K562 (cell line): Measurements from ENCODE around the gene OSGEP. TPM values are rescaled to one million over a fixed set of nuclear protein-coding genes. Genes with fewer than 3 reads are reported as not detected.

Experiments used
- BACH1 ChIP-seq: fragments of 200-800 bp; sonication (Bioruptor generic); IDR thresholded peaks from 2 replicates; pipeline ENCODE4 v1.6.1; 2016; ENCODE audit warnings: missing genetic modification characterization, missing compliant biosample characterization
- BRD9 ChIP-seq: fragments of 450-650 bp; IDR thresholded peaks from 2 replicates; pipeline ENCODE4 v1.6.1; 2018; ENCODE audit warnings: low read depth; ENCODE audit not compliant: partially characterized antibody
- CEBPB ChIP-seq: fragments of 450-650 bp; IDR thresholded peaks from 2 replicates; pipeline ENCODE4 v1.6.1; 2016; ENCODE audit warnings: missing genetic modification characterization, missing compliant biosample characterization
- CXXC5 ChIP-seq: fragments of 250-450 bp; sonication (Bioruptor Pico); IDR thresholded peaks from 2 replicates; pipeline ENCODE4 v1.8.0; 2022; ENCODE audit warnings: inconsistent platforms, mild to moderate bottlenecking, moderate library complexity
- EWSR1 ChIP-seq: fragments of 450-650 bp; IDR thresholded peaks from 2 replicates; pipeline ENCODE4 v1.6.1; 2018; ENCODE audit warnings: borderline replicate concordance, mild to moderate bottlenecking, low read depth, moderate library complexity; ENCODE audit not compliant: partially characterized antibody
- GABPA ChIP-seq: fragments of 200-800 bp; sonication (Bioruptor generic); conservative IDR thresholded peaks from 2 replicates; pipeline ENCODE4 v1.6.1; 2016; ENCODE audit warnings: low read depth, missing genetic modification characterization, missing compliant biosample characterization
- HMG20A ChIP-seq: fragments of 450-650 bp; formaldehyde crosslinking; conservative IDR thresholded peaks from 2 replicates; pipeline ENCODE4 v1.4.0; 2020; ENCODE audit warnings: mild to moderate bottlenecking, mixed read lengths
- NBN ChIP-seq: fragments of 450-650 bp; IDR thresholded peaks from 2 replicates; pipeline ENCODE4 v1.6.1; 2016; ENCODE audit warnings: low read depth, mild to moderate bottlenecking
- NR2C1 ChIP-seq, 2 experiments: fragments of 450-650 bp; IDR thresholded peaks; 2 replicates each; pipeline ENCODE4 v1.6.1; 2017; ENCODE audit warnings: mild to moderate bottlenecking in 2 of 2, antibody characterized with exemption in 1 of 2, inconsistent platforms in 1 of 2, missing compliant biosample characterization in 1 of 2, missing genetic modification characterization in 1 of 2
- RBM34 ChIP-seq: fragments of 200-400 bp; formaldehyde crosslinking; IDR thresholded peaks from 2 replicates; pipeline ENCODE4 v1.6.1; 2018; ENCODE audit warnings: low read length, borderline replicate concordance; ENCODE audit not compliant: insufficient read depth
- RCOR1 ChIP-seq, 2 experiments: IDR thresholded peaks; 2 replicates each; pipeline ENCODE4 v1.6.1; 2012; ENCODE audit warnings: low read depth in 2 of 2, low read length in 2 of 2, borderline replicate concordance in 1 of 2, improper control_type of control experiment in 1 of 2
- SMARCA4 ChIP-seq: fragments of 450-650 bp; IDR thresholded peaks from 2 replicates; pipeline ENCODE4 v1.6.1; 2016
- TAF7 ChIP-seq: fragments of 450-650 bp; IDR thresholded peaks from 2 replicates; pipeline ENCODE4 v1.6.1; 2016; ENCODE audit warnings: missing genetic modification characterization, missing compliant biosample characterization
- TGIF2 ChIP-seq: sonication (generic); formaldehyde crosslinking; IDR thresholded peaks from 2 replicates; pipeline ENCODE4 v1.8.1; 2022; ENCODE audit warnings: mild to moderate bottlenecking, missing genetic modification reagents, moderate library complexity
- ZEB2 ChIP-seq: fragments of 450-650 bp; IDR thresholded peaks from 2 replicates; pipeline ENCODE4 v1.6.1; 2016
- ZFPM2 ChIP-seq: fragments of 250-450 bp; sonication (Bioruptor Pico); IDR thresholded peaks from 2 replicates; pipeline ENCODE4 v1.5.1; 2022; ENCODE audit warnings: mild to moderate bottlenecking
- ZNF780A ChIP-seq: fragments of 250-450 bp; sonication (Bioruptor Pico); IDR thresholded peaks from 2 replicates; pipeline ENCODE4 v1.5.0; 2021; ENCODE audit warnings: mild to moderate bottlenecking
- polyA plus RNA-seq, 8 experiments: library from polyadenylated mRNA; depleted of rRNA in 4 of 8; stranded (reverse) in 5 of 8; unstranded in 3 of 8; fragments of >200 nt; fragmentation: Nextera tagmentation in 2 of 8; fragmentation: Illumina TruSeq in 1 of 8; extraction: Ambion mirVana in 2 of 8; extraction: Trizol in 1 of 8; gene quantifications; 2 replicates each; pipeline versions ENCODE4 v1.2.1 to v1.2.3, GENCODE V29; 2011 to 2014; ENCODE audit warnings: inconsistent platforms in 1 of 8, missing spikeins in 1 of 8
- total RNA-seq, 7 experiments: library from RNA; depleted of rRNA in 6 of 7; stranded (reverse); fragments of >200 nt in 6 of 7; fragmentation: Illumina TruSeq in 2 of 7; extraction: Trizol in 2 of 7; gene quantifications; 2 replicates each; pipeline versions ENCODE4 v1.2.1 to v1.2.3, GENCODE V29; 2011 to 2021; ENCODE audit warnings: low replicate concordance in 1 of 7
- TF ChIP-seq, protein P1 (sequence below): IDR thresholded peaks from 2 replicates; pipeline ENCODE4 v1.6.1; 2014; ENCODE audit warnings: antibody characterized with exemption
- TF ChIP-seq, protein P2 (sequence below): fragments of 450-650 bp; IDR thresholded peaks from 2 replicates; pipeline ENCODE4 v1.6.1; 2017; ENCODE audit warnings: antibody characterized with exemption, mild to moderate bottlenecking
- TF ChIP-seq, protein P3 (sequence below): fragments of 250-450 bp; sonication (Bioruptor Pico); IDR thresholded peaks from 2 replicates; pipeline ENCODE4 v1.8.0; 2022; ENCODE audit warnings: inconsistent platforms, mild to moderate bottlenecking, moderate library complexity, borderline replicate concordance
- TF ChIP-seq, protein P4 (sequence below): fragments of 450-650 bp; formaldehyde crosslinking; IDR thresholded peaks from 2 replicates; pipeline ENCODE4 v1.4.0; 2020; ENCODE audit warnings: mild to moderate bottlenecking, moderate library complexity

The OSGEP gene
- total and polyA plus RNA-seq, 9 of the 15 experiments (the other 6 are each of a cell fraction or from before 2014, with no cell fraction given): 32.1 to 59.2 (median 44.1) TPM

DNA sequence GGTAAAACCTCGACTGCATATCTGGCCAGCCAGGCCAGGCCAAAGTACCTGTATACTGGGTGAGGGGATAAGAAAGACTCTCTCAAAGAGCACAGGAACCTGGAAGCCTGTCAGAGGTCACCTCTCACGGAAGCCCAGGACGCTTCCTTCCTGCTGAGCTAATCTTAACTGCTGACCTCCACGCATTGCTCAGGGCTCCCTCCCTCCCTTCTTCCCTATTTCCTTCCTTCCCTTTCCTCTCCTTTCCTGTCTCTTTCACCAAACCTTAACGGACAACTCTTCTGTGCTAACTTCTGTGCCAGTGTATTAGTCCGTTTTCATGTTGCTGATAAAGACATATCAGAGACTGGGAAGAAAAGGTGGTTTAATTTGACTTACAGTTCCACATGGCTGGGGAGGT, 36.0 kb upstream of the OSGEP start (continued):
- no peak for TF ChIP-seq RCOR1 (IDR thresholded peaks at IDR 0.05; ENCODE audit: borderline replicate concordance in 1 of 2, low read depth in 2 of 2, low read length in 2 of 2)
- TF ChIP-seq TGIF2 (CRISPR knock-in tag): no peak
- TF ChIP-seq BRD9: no peak
- TF ChIP-seq NBN: no peak
- TF ChIP-seq ZEB2: 0 out of 2 replicates have a peak, but pooled peaks have one; percentile 15
- no peak for TF ChIP-seq CEBPB
- no peak for TF ChIP-seq TAF7
- TF ChIP-seq HMG20A (CRISPR knock-in tag): no peak
- TF ChIP-seq, protein P1, sequence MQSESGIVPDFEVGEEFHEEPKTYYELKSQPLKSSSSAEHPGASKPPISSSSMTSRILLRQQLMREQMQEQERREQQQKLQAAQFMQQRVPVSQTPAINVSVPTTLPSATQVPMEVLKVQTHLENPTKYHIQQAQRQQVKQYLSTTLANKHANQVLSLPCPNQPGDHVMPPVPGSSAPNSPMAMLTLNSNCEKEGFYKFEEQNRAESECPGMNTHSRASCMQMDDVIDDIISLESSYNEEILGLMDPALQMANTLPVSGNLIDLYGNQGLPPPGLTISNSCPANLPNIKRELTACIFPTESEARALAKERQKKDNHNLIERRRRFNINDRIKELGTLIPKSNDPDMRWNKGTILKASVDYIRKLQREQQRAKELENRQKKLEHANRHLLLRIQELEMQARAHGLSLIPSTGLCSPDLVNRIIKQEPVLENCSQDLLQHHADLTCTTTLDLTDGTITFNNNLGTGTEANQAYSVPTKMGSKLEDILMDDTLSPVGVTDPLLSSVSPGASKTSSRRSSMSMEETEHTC: no peak
- no peak for TF ChIP-seq EWSR1
- TF ChIP-seq ZFPM2 (CRISPR knock-in tag): no peak
- peak; percentile 15; the same call in 1 of the 2 replicates for TF ChIP-seq SMARCA4
- TF ChIP-seq, protein P2, sequence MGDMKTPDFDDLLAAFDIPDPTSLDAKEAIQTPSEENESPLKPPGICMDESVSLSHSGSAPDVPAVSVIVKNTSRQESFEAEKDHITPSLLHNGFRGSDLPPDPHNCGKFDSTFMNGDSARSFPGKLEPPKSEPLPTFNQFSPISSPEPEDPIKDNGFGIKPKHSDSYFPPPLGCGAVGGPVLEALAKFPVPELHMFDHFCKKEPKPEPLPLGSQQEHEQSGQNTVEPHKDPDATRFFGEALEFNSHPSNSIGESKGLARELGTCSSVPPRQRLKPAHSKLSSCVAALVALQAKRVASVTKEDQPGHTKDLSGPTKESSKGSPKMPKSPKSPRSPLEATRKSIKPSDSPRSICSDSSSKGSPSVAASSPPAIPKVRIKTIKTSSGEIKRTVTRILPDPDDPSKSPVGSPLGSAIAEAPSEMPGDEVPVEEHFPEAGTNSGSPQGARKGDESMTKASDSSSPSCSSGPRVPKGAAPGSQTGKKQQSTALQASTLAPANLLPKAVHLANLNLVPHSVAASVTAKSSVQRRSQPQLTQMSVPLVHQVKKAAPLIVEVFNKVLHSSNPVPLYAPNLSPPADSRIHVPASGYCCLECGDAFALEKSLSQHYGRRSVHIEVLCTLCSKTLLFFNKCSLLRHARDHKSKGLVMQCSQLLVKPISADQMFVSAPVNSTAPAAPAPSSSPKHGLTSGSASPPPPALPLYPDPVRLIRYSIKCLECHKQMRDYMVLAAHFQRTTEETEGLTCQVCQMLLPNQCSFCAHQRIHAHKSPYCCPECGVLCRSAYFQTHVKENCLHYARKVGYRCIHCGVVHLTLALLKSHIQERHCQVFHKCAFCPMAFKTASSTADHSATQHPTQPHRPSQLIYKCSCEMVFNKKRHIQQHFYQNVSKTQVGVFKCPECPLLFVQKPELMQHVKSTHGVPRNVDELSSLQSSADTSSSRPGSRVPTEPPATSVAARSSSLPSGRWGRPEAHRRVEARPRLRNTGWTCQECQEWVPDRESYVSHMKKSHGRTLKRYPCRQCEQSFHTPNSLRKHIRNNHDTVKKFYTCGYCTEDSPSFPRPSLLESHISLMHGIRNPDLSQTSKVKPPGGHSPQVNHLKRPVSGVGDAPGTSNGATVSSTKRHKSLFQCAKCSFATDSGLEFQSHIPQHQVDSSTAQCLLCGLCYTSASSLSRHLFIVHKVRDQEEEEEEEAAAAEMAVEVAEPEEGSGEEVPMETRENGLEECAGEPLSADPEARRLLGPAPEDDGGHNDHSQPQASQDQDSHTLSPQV: peak; percentile 63; the same call in 1 of the 2 replicates
- TF ChIP-seq GABPA: peak; percentile 44; the same call in 1 of the 2 replicates
- TF ChIP-seq ZNF780A: no peak
- TF ChIP-seq NR2C1 (IDR thresholded peaks at IDR 0.05): peak; percentile 59; the same call in 1 of the 2 replicates
- 0 out of 2 replicates have a peak, but pooled peaks have one; percentile 34 for TF ChIP-seq NR2C1 (tag; IDR thresholded peaks at IDR 0.05)
- no peak for TF ChIP-seq BACH1
- no peak for TF ChIP-seq RBM34
- TF ChIP-seq CXXC5 (CRISPR knock-in tag): peak; percentile 62
- TF ChIP-seq, protein P3, sequence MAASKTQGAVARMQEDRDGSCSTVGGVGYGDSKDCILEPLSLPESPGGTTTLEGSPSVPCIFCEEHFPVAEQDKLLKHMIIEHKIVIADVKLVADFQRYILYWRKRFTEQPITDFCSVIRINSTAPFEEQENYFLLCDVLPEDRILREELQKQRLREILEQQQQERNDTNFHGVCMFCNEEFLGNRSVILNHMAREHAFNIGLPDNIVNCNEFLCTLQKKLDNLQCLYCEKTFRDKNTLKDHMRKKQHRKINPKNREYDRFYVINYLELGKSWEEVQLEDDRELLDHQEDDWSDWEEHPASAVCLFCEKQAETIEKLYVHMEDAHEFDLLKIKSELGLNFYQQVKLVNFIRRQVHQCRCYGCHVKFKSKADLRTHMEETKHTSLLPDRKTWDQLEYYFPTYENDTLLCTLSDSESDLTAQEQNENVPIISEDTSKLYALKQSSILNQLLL: no peak
- TF ChIP-seq, protein P4, sequence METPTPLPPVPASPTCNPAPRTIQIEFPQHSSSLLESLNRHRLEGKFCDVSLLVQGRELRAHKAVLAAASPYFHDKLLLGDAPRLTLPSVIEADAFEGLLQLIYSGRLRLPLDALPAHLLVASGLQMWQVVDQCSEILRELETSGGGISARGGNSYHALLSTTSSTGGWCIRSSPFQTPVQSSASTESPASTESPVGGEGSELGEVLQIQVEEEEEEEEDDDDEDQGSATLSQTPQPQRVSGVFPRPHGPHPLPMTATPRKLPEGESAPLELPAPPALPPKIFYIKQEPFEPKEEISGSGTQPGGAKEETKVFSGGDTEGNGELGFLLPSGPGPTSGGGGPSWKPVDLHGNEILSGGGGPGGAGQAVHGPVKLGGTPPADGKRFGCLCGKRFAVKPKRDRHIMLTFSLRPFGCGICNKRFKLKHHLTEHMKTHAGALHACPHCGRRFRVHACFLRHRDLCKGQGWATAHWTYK: no peak
